Caco-2 (cell line): Measurements from ENCODE around the gene DIS3L2. TPM values are rescaled to one million over a fixed set of nuclear protein-coding genes. Genes with fewer than 3 reads are reported as not detected.

Experiments used
- BruUV-seq: library from RNA; stranded (reverse); fragments of 400-500 nt; replicated peaks from 2 replicates; lab custom pipeline; 2021; lab: Mats Ljungman, UMichigan
- CTCF ChIA-PET: fragments of 300-600 bp; sonication (Branson Sonifier 250); formaldehyde crosslinking; loops from one replicate; lab custom pipeline; 2022; ENCODE audit warnings: antibody characterized with exemption; lab: Charles Lee
- POLR2A ChIA-PET: fragments of 300-600 bp; sonication (Branson Sonifier 250); formaldehyde crosslinking; loops from one replicate; lab custom pipeline; 2022; ENCODE audit warnings: antibody characterized with exemption; lab: Charles Lee
- DNase-seq, 2 experiments: peaks; one replicate each; pipeline versions ENCODE4 v3.0.0 to v3.0.0-alpha.2; 2020 to 2022
- H3K27me3 ChIP-seq: replicated peaks from 2 replicates; pipeline ENCODE4 v1.6.0; 2011; ENCODE audit warnings: low read length; ENCODE audit not compliant: control insufficient read depth, insufficient read depth
- H3K36me3 ChIP-seq: 2 replicates; pipeline ENCODE4 v1.5.1; 2011; ENCODE audit warnings: low read length; ENCODE audit not compliant: control insufficient read depth, insufficient read depth
- H3K4me1 ChIP-seq: fragments of 250-450 bp; sonication (Bioruptor Pico); 2 replicates; pipeline ENCODE4 v1.5.1; 2020; ENCODE audit warnings: mild to moderate bottlenecking
- H3K4me3 ChIP-seq: 2 replicates; pipeline ENCODE4 v1.5.1; 2011; ENCODE audit warnings: low read depth, mild to moderate bottlenecking, control low read depth, low read length
- H3K9me3 ChIP-seq: fragments of 250-450 bp; sonication (Bioruptor Pico); 2 replicates; pipeline ENCODE4 v1.5.1; 2020; ENCODE audit warnings: mild to moderate bottlenecking, moderate library complexity
- H3K27ac Mint-ChIP-seq: one replicate; pipeline ENCODE4 v1.8.0; 2022; ENCODE audit warnings: mixed read lengths; ENCODE audit not compliant: unreplicated experiment
- H3K27me3 Mint-ChIP-seq: one replicate; pipeline ENCODE4 v1.8.0; 2022; ENCODE audit warnings: mixed read lengths; ENCODE audit not compliant: insufficient read depth, unreplicated experiment
- H3K36me3 Mint-ChIP-seq: one replicate; pipeline ENCODE4 v1.8.0; 2022; ENCODE audit warnings: mild to moderate bottlenecking, mixed read lengths; ENCODE audit not compliant: insufficient read depth, unreplicated experiment
- H3K4me1 Mint-ChIP-seq: one replicate; pipeline ENCODE4 v1.8.0; 2022; ENCODE audit warnings: low read depth, mixed read lengths; ENCODE audit not compliant: unreplicated experiment
- H3K4me3 Mint-ChIP-seq: one replicate; pipeline ENCODE4 v1.8.0; 2022; ENCODE audit warnings: mild to moderate bottlenecking, moderate library complexity, mixed read lengths; ENCODE audit not compliant: unreplicated experiment
- H3K9me3 Mint-ChIP-seq: one replicate; pipeline ENCODE4 v1.8.0; 2022; ENCODE audit warnings: mixed read lengths; ENCODE audit not compliant: unreplicated experiment
- intact Hi-C: fragments of 100-400 bp; cut with micrococcal nuclease; formaldehyde crosslinking; loops from one replicate; pipeline ENCODE4 v1.10.0; 2022; ENCODE audit not compliant: unreplicated experiment
- total RNA-seq: library from RNA; stranded (reverse); gene quantifications from 2 replicates; pipeline ENCODE4 v1.2.3, GENCODE V29; 2022
- TF ChIP-seq, protein P1 (sequence below), 2 experiments: fragments of 200-600 bp in 1 of 2; IDR thresholded peaks; 1 replicate in 1 of 2; 2 replicates in 1 of 2; pipeline versions ENCODE4 v1.5.1 to v1.8.0; 2011 to 2022; ENCODE audit warnings: antibody characterized with exemption in 1 of 2, control low read depth in 1 of 2, inconsistent platforms in 1 of 2, low read depth in 1 of 2, low read length in 1 of 2, mild to moderate bottlenecking in 1 of 2, moderate library complexity in 1 of 2; ENCODE audit not compliant: insufficient read depth in 1 of 2, severe bottlenecking in 1 of 2, unreplicated experiment in 1 of 2

The DIS3L2 gene
- total RNA-seq, 1 experiment from 2014 or later = 15.5 TPM

DNA sequence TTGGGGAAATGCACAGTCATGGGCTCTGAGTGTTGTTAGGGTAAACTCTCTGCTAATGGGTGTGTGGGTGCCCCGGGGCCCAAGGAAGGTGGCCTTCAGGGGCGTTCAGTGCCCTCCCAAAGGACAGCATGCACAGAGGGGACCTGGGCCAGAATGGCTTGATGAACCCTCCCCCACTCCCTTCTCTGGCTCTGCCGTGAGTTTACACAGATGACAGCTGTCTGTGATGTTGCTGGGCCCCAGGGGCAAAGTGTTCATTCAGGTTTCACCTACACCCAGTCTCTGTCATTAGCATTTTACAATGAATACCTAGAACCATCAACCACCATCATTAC is 38.5 kb upstream of the DIS3L2 start:
- H3K36me3 Mint-ChIP-seq = no peaks in the 10 kb centered on the region
- no peak for DNase-seq
- intact Hi-C loops = no loop called here
- Histone ChIP-seq H3K36me3 (no peaks in the 10 kb centered on the region), H3K4me1 (no peaks in the 10 kb centered on the region), H3K4me3 (no peak overlapping the region), H3K27me3 (no peaks in the 10 kb centered on the region; the same call in 1 of the 2 replicates), H3K9me3 (no peaks in the 10 kb centered on the region)
- peaks cover 11% of the 10 kb centered on the region for H3K27me3 Mint-ChIP-seq
- H3K4me1 Mint-ChIP-seq = no peaks in the 10 kb centered on the region
- H3K4me3 Mint-ChIP-seq = no peak overlapping the region
- TF ChIP-seq, protein P1, sequence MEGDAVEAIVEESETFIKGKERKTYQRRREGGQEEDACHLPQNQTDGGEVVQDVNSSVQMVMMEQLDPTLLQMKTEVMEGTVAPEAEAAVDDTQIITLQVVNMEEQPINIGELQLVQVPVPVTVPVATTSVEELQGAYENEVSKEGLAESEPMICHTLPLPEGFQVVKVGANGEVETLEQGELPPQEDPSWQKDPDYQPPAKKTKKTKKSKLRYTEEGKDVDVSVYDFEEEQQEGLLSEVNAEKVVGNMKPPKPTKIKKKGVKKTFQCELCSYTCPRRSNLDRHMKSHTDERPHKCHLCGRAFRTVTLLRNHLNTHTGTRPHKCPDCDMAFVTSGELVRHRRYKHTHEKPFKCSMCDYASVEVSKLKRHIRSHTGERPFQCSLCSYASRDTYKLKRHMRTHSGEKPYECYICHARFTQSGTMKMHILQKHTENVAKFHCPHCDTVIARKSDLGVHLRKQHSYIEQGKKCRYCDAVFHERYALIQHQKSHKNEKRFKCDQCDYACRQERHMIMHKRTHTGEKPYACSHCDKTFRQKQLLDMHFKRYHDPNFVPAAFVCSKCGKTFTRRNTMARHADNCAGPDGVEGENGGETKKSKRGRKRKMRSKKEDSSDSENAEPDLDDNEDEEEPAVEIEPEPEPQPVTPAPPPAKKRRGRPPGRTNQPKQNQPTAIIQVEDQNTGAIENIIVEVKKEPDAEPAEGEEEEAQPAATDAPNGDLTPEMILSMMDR (IDR thresholded peaks at IDR 0.05; ENCODE audit: insufficient read depth in 1 of 2, low read depth in 1 of 2, low read length in 1 of 2, severe bottlenecking in 1 of 2, unreplicated experiment in 1 of 2) = no peak
- no peaks in the 10 kb centered on the region for H3K9me3 Mint-ChIP-seq
- POLR2A ChIA-PET = no interaction called here
- CTCF ChIA-PET = no interaction called here
- H3K27ac Mint-ChIP-seq = no peak overlapping the region
- no TSS peak for BruUV-seq

DNA sequence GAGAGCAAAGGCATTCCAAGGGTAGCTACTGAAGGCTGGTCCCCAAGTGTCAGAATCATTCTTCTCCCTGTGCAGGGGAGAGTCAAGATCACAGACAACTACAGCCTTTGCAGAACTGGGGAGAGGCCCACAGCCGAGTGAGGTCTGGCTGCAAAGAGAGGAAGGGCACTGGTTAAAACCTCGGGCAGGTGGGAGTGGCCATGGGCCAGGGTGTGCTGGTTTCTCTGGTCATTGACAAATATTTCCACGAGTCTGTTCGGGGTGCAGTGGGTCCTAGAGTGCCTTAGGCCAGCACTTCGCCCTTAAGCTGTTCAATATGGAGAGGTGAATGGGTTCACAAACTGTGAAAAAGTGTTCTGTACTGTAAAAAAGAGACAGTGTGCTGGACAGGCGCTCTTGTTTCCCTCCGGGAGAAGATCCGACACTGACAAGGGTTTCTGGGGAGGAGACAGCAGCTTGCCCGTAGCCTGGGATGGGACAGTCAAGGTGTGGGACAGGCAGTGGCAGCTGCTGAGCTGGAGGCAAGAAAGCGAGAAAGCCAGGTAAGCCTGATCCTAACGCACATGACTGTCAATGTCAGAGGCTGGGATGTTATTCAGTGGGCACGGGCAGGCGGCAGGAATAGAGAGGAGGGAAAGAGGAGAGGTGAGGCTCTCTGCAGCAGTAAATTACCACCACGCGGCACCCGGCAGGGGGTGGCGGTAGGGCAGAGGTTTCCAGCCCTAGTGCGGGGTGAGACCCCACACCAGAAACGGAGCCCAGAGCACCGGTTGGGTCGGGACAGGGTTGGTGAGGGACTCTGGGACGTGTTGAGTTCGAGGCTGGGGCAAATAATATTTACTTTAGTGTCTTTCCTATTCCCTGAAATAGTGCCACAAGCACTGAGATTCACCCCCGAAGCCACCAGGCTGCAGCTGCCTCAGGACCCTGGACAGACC is 37.3 kb upstream of the DIS3L2 start:
- H3K4me1 Mint-ChIP-seq = no peaks in the 10 kb centered on the region
- H3K27ac Mint-ChIP-seq = no peak overlapping the region
- H3K9me3 ChIP-seq = no peaks in the 10 kb centered on the region
- no peaks in the 10 kb centered on the region for H3K36me3 Mint-ChIP-seq
- TF ChIP-seq, protein P1 (IDR thresholded peaks at IDR 0.05; ENCODE audit: insufficient read depth in 1 of 2, low read depth in 1 of 2, low read length in 1 of 2, severe bottlenecking in 1 of 2, unreplicated experiment in 1 of 2) = no peak
- ChIA-PET CTCF (interaction anchor here (1.4 kb wide), 1 partner anchor 218 kb away, joined by 8 read pairs; no protein-coding TSS in a partner anchor), POLR2A (no interaction called here)
- no peak for DNase-seq
- H3K4me1 ChIP-seq = no peaks in the 10 kb centered on the region
- H3K36me3 ChIP-seq = no peaks in the 10 kb centered on the region
- H3K4me3 Mint-ChIP-seq = peak overlapping the region; percentile 1
- no peak overlapping the region for H3K4me3 ChIP-seq
- H3K27me3 Mint-ChIP-seq = peaks cover 11% of the 10 kb centered on the region
- no peaks in the 10 kb centered on the region for H3K9me3 Mint-ChIP-seq
- intact Hi-C loops = no loop called here
- H3K27me3 ChIP-seq = no peaks in the 10 kb centered on the region; the same call in 1 of the 2 replicates
- TSS peak; percentile 26 for BruUV-seq

DNA sequence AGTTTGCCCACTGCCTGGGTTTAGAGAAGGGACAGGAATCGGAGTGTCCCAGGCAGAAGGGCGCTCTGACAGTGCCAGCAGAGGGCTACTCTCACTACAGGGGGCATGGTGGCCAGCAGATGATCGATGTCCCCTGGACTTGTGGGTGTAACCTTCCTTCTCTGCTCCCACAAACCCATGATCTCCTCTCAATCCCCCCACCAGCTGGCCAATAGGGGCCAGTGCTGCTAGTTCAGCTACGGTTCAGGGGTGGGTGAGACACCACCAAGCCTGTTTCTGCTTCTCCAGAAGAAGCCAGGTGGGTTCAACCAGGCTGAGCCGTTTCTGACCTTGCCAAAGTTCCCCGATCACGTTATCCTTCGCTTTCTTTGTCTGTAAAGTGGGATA is 36.6 kb upstream of the DIS3L2 start:
- no TSS peak for BruUV-seq
- TF ChIP-seq, protein P1 (IDR thresholded peaks at IDR 0.05; ENCODE audit: insufficient read depth in 1 of 2, low read depth in 1 of 2, low read length in 1 of 2, severe bottlenecking in 1 of 2, unreplicated experiment in 1 of 2) = peak in 1 of 2 experiments; percentile 2
- H3K27me3 Mint-ChIP-seq = peaks cover 11% of the 10 kb centered on the region
- H3K27ac Mint-ChIP-seq = no peak overlapping the region
- H3K9me3 ChIP-seq = no peaks in the 10 kb centered on the region
- no peaks in the 10 kb centered on the region for H3K9me3 Mint-ChIP-seq
- intact Hi-C loops = loop anchor here (1.0 to 5.0 kb wide), 3 partner anchors 217 to 512 kb away; no protein-coding TSS in a partner anchor
- no peaks in the 10 kb centered on the region for H3K4me1 ChIP-seq
- no peak for DNase-seq
- POLR2A ChIA-PET = no interaction called here
- H3K27me3 ChIP-seq = no peaks in the 10 kb centered on the region; the same call in 1 of the 2 replicates
- H3K4me3 Mint-ChIP-seq = peak overlapping the region; percentile 1
- no peaks in the 10 kb centered on the region for H3K4me1 Mint-ChIP-seq
- H3K36me3 ChIP-seq = no peaks in the 10 kb centered on the region
- no peaks in the 10 kb centered on the region for H3K36me3 Mint-ChIP-seq
- CTCF ChIA-PET = interaction anchor here (1.0 to 1.4 kb wide), 3 partner anchors 7 to 401 kb away, joined by 3 to 8 read pairs (median 4); no protein-coding TSS in a partner anchor
- H3K4me3 ChIP-seq = no peak overlapping the region
